Ovary (tissue), 3 donors: ENCODE measurements around the gene CYP26C1.

Experiments
- CTCF ChIP-seq, 3 donors: fragments of 450-650 bp in 2 of 3; fragments of 200-600 bp in 1 of 3; IDR thresholded peaks; one replicate each; pipeline versions ENCODE4 v1.5.1 to v1.8.0; 2016 to 2022; ENCODE audit warnings: antibody characterized with exemption in 3 of 3, mild to moderate bottlenecking in 1 of 3
- EP300 ChIP-seq: sonication (generic); formaldehyde crosslinking; IDR thresholded peaks from one replicate; pipeline ENCODE4 v1.6.1; 2017; ENCODE audit warnings: antibody characterized with exemption
- donor health status: DM: no; HTN: no; CAD: no.

DNA sequence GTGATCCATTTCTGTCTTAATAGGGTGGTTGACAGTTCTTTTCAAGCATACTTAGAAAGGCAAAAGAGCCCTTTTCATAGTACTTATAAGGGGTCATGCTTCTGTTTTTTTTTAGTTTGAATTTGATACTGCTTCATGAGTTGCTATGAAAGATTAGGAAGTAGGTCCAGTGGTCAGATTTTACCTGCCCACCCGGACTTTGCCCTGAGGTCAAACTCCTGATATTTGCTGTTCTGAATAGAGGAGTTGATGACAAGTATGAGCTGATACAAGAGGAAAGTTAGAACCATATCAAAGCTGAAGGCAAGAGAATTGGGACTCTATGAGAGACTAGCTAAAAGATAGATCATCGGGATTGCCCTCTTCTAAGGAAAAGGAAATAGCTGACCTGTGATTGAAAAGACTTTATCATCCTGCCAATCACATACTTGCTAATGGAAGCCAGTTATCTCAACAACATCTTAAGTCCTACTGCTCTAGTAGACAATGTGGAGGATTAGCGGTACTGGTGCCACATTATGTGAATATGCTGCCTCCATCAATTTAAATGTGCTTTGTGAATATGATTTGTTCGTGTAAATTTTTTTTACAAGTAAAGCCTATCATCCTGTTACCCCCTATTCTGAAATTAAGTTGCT, 37.5 kb upstream of the CYP26C1 start:
- TF ChIP-seq CTCF (IDR thresholded peaks at IDR 0.05), result no peak
- TF ChIP-seq EP300, result no peak
